Erythroblast (primary cell): ENCODE data around the gene DTD1.

Source experiments
- GATA1 ChIP-seq: IDR thresholded peaks from 2 replicates; pipeline ENCODE4 v1.6.1; 2011; ENCODE audit warnings: low read depth, mild to moderate bottlenecking, control low read depth, low read length, moderate library complexity
- POLR2A ChIP-seq: IDR thresholded peaks from 2 replicates; pipeline ENCODE4 v1.6.1; 2011; ENCODE audit warnings: mild to moderate bottlenecking, low read length

- TF ChIP-seq POLR2A (no peak), GATA1 (no peak)
These were observed 208.5 kb downstream of the DTD1 start for GRCh38 chr20:18796282-18796833.
